ENCODE results near the gene URAD.

DNA sequence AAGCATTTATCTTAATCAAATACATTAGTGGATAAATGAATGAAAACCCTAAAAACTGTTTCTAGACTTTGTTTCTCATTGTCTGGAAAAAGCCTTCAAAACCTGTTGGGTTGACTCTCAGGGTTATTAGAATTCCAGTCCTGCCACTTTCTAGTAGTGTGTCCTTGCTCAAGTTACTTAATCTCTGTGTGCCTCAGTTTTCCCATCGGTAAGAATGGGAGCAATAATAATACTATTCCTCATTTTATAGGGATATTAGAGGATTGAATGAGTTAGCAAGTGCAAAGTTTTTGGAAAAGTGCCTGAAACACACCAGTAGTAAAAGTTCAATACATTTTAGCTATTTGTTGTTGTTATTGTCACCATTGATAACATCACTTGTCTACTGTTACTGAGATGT lies 2.9 kb downstream of the URAD start:
- TF ChIP-seq, protein P1, sequence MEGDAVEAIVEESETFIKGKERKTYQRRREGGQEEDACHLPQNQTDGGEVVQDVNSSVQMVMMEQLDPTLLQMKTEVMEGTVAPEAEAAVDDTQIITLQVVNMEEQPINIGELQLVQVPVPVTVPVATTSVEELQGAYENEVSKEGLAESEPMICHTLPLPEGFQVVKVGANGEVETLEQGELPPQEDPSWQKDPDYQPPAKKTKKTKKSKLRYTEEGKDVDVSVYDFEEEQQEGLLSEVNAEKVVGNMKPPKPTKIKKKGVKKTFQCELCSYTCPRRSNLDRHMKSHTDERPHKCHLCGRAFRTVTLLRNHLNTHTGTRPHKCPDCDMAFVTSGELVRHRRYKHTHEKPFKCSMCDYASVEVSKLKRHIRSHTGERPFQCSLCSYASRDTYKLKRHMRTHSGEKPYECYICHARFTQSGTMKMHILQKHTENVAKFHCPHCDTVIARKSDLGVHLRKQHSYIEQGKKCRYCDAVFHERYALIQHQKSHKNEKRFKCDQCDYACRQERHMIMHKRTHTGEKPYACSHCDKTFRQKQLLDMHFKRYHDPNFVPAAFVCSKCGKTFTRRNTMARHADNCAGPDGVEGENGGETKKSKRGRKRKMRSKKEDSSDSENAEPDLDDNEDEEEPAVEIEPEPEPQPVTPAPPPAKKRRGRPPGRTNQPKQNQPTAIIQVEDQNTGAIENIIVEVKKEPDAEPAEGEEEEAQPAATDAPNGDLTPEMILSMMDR (IDR thresholded peaks at IDR 0.05; ENCODE audit: insufficient read depth, low read depth, low read length) = no peak
- no peak for TF ChIP-seq EZH2 (IDR thresholded peaks at IDR 0.05; ENCODE audit: insufficient read depth, low read length)
